Measurements from ENCODE around the gene C17orf114.
A peak's percentile ranks its signal among the peaks of the same experiment; 100 is the strongest.

The C17orf114 gene

GRCh38 chr17:4822835-4823234 lies 20.7 kb upstream of the C17orf114 start:
- Histone ChIP-seq H3K4me3 (no peak overlapping the region), H3K4me1 (no peaks in the 10 kb centered on the region), H3K27me3 (ENCODE audit: low read depth) (no peaks in the 10 kb centered on the region), H3K9me3 (replicated peaks) (no peaks in the 10 kb centered on the region), H3K36me3 (peaks cover 32% of the 10 kb centered on the region), H3K27ac (replicated peaks) (no peak overlapping the region)
- no peak for DNase-seq
- TF ChIP-seq, protein P1, sequence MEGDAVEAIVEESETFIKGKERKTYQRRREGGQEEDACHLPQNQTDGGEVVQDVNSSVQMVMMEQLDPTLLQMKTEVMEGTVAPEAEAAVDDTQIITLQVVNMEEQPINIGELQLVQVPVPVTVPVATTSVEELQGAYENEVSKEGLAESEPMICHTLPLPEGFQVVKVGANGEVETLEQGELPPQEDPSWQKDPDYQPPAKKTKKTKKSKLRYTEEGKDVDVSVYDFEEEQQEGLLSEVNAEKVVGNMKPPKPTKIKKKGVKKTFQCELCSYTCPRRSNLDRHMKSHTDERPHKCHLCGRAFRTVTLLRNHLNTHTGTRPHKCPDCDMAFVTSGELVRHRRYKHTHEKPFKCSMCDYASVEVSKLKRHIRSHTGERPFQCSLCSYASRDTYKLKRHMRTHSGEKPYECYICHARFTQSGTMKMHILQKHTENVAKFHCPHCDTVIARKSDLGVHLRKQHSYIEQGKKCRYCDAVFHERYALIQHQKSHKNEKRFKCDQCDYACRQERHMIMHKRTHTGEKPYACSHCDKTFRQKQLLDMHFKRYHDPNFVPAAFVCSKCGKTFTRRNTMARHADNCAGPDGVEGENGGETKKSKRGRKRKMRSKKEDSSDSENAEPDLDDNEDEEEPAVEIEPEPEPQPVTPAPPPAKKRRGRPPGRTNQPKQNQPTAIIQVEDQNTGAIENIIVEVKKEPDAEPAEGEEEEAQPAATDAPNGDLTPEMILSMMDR (IDR thresholded peaks at IDR 0.05; ENCODE audit: borderline replicate concordance) = no peak
- intact Hi-C loops (cut with micrococcal nuclease) = no loop called here

DNA sequence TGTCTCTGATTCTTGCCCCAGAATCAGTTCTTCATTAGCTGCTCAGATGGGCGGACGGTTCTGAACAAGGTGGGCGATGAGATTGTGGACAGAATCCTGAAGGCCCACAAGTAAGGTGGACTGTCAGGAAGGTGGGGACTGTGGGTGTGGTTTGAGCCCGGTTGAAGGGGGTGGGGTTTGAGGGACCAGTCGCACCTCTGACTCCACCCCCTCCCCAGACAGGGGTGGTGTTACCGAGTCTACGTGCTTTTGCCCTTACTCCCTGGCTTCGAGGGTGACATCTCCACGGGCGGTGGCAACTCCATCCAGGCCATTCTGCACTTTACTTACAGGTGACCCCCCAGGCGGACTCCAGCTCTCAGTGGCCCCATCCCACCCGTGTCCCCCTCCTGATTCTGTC lies 16.1 kb upstream of the C17orf114 start:
- intact Hi-C loops (cut with micrococcal nuclease) = no loop called here
- TF ChIP-seq, protein P1 (IDR thresholded peaks at IDR 0.05; ENCODE audit: borderline replicate concordance) = no peak

GRCh38 chr17:4816826-4817225 lies 14.7 kb upstream of the C17orf114 start:
- no peak for DNase-seq
- Histone ChIP-seq H3K27me3 (ENCODE audit: low read depth) (no peaks in the 10 kb centered on the region), H3K4me1 (peaks cover 12% of the 10 kb centered on the region), H3K4me3 (no peak overlapping the region), H3K9me3 (replicated peaks) (no peaks in the 10 kb centered on the region), H3K27ac (replicated peaks) (no peak overlapping the region), H3K36me3 (peaks cover 62% of the 10 kb centered on the region)
- TF ChIP-seq, protein P1 (IDR thresholded peaks at IDR 0.05; ENCODE audit: borderline replicate concordance) = no peak
- intact Hi-C loops (cut with micrococcal nuclease) = no loop called here

More for the DNA sequence above, 16.1 kb upstream of the C17orf114 start:
- no peaks in the 10 kb centered on the region for H3K4me1 ChIP-seq
- no peak for DNase-seq
- peaks cover 67% of the 10 kb centered on the region for H3K36me3 ChIP-seq
- no peaks in the 10 kb centered on the region for H3K9me3 ChIP-seq (replicated peaks)
- H3K27ac ChIP-seq (replicated peaks) = no peak overlapping the region
- no peak overlapping the region for H3K4me3 ChIP-seq
- no peaks in the 10 kb centered on the region for H3K27me3 ChIP-seq (ENCODE audit: low read depth)

DNA sequence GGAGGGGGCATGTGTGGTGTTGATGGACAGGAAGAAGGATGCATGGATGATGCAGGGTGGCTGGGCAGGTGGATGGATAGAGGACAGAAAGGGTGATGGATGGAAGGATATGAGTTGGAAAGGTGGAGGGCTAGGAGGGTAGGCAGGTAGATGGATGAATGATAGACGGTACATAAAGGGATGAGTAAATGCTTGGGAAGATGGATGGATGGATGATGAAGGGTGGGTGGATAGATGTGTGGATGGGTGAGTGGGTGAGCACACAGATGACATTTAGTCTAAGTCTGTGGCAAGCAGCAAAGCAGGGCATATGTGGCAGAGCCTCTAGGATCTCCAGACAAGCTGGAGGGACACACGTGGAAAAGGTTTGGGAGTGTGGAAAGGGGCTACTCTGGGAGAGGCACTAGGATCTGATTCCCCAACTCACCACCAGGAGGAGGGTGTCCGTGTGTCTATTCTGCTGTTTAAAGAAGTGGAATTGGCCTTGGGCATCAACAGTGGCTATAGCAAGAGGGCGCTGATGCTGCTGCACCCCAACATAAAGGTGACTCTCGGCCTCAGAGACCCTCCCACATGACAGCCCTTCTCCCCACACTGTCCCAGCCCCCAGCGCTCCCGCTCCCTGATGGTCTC lies 13.0 kb upstream of the C17orf114 start:
- Histone ChIP-seq H3K36me3 (peaks cover 59% of the 10 kb centered on the region), H3K27me3 (ENCODE audit: low read depth) (no peaks in the 10 kb centered on the region), H3K4me3 (no peak overlapping the region), H3K4me1 (peaks cover 27% of the 10 kb centered on the region), H3K27ac (replicated peaks) (no peak overlapping the region), H3K9me3 (replicated peaks) (no peaks in the 10 kb centered on the region)
- intact Hi-C loops (cut with micrococcal nuclease) = no loop called here
- TF ChIP-seq, protein P1 (IDR thresholded peaks at IDR 0.05; ENCODE audit: borderline replicate concordance) = no peak
- DNase-seq = no peak

DNA sequence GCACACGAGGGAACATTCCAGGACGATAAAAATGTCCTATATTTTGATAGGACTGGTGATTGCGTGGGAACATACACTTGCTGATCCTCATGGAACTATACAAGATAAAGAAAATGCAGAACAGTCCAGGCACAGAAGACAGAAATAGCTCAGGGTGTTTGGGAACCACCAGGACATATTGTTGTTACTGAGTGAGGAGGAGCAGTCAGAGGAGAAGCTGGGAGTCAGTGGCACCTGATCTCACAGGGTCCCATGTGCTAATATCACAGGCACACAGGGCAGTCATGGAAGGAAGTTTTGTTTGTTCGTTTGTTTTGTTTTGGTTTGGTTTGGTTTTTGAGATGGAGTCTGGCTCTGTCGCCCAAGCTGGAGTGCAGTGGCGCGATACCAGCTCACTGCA lies 10.6 kb upstream of the C17orf114 start:
- peaks cover 41% of the 10 kb centered on the region for H3K4me1 ChIP-seq
- TF ChIP-seq, protein P1 (IDR thresholded peaks at IDR 0.05; ENCODE audit: borderline replicate concordance) = no peak
- H3K27me3 ChIP-seq (ENCODE audit: low read depth) = no peaks in the 10 kb centered on the region
- intact Hi-C loops (cut with micrococcal nuclease) = no loop called here
- no peak overlapping the region for H3K4me3 ChIP-seq
- H3K27ac ChIP-seq (replicated peaks) = peak overlapping the region; percentile 76
- no peak for DNase-seq
- H3K9me3 ChIP-seq (replicated peaks) = no peaks in the 10 kb centered on the region
- H3K36me3 ChIP-seq = peaks cover 47% of the 10 kb centered on the region
